GM23248 (cell line): Measurements from ENCODE around the gene SLC6A19. TPM values are rescaled to one million over a fixed set of nuclear protein-coding genes. Genes with fewer than 3 reads are reported as not detected.

ENCODE experiments used
- DNase-seq: peaks from one replicate; pipeline ENCODE4 v3.0.0-alpha.2; 2015
- H2AFZ ChIP-seq: fragments of 200-600 bp; sonication (generic); 2 replicates; pipeline ENCODE4 v1.6.1; 2016; ENCODE audit warnings: antibody characterized with exemption
- H3F3A ChIP-seq: fragments of 200-600 bp; sonication (generic); 2 replicates; pipeline ENCODE4 v1.6.1; 2016; ENCODE audit warnings: mild to moderate bottlenecking, antibody characterized with exemption, mixed run types; ENCODE audit not compliant: insufficient read depth
- H3K27ac ChIP-seq: fragments of 200-600 bp; sonication (generic); 2 replicates; pipeline ENCODE4 v1.5.1; 2016; ENCODE audit warnings: mild to moderate bottlenecking
- H3K27me3 ChIP-seq: fragments of 200-600 bp; sonication (generic); replicated peaks from 2 replicates; pipeline ENCODE4 v1.6.1; 2016; ENCODE audit warnings: mild to moderate bottlenecking; ENCODE audit not compliant: insufficient read depth
- H3K36me3 ChIP-seq: fragments of 200-600 bp; sonication (generic); 2 replicates; pipeline ENCODE4 v1.6.1; 2016; ENCODE audit warnings: low read depth, mild to moderate bottlenecking
- H3K4me1 ChIP-seq: fragments of 200-600 bp; sonication (generic); 2 replicates; pipeline ENCODE4 v1.6.1; 2016; ENCODE audit warnings: mild to moderate bottlenecking; ENCODE audit not compliant: insufficient read depth
- H3K4me2 ChIP-seq: fragments of 200-600 bp; sonication (generic); one replicate; pipeline ENCODE4 v1.6.1; 2016; ENCODE audit warnings: mild to moderate bottlenecking; ENCODE audit not compliant: unreplicated experiment
- H3K4me3 ChIP-seq: fragments of 200-600 bp; sonication (generic); 2 replicates; pipeline ENCODE4 v1.5.1; 2016; ENCODE audit warnings: mild to moderate bottlenecking
- H3K79me2 ChIP-seq: fragments of 200-600 bp; sonication (generic); 2 replicates; pipeline ENCODE4 v1.6.1; 2016; ENCODE audit warnings: mild to moderate bottlenecking; ENCODE audit not compliant: insufficient read depth
- H3K9ac ChIP-seq: fragments of 200-600 bp; sonication (generic); 2 replicates; pipeline ENCODE4 v1.6.1; 2016; ENCODE audit warnings: mild to moderate bottlenecking
- H3K9me2 ChIP-seq: fragments of 200-600 bp; sonication (generic); 2 replicates; pipeline ENCODE4 v1.6.1; 2016; ENCODE audit warnings: mixed run types, mild to moderate bottlenecking, moderate library complexity; ENCODE audit not compliant: insufficient read depth
- H3K9me3 ChIP-seq: fragments of 200-600 bp; sonication (generic); one replicate; pipeline ENCODE4 v1.6.1; 2017; ENCODE audit warnings: low read depth
- H4K20me1 ChIP-seq: fragments of 200-600 bp; sonication (generic); 2 replicates; pipeline ENCODE4 v1.6.0; 2016; ENCODE audit not compliant: insufficient read depth
- EZH2 ChIP-seq: fragments of 200-600 bp; sonication (generic); IDR thresholded peaks from 2 replicates; pipeline ENCODE4 v1.6.1; 2018; ENCODE audit warnings: antibody characterized with exemption, mild to moderate bottlenecking; ENCODE audit not compliant: insufficient read depth, poor library complexity, severe bottlenecking
- EZH2phosphoT487 ChIP-seq: fragments of 200-600 bp; sonication (generic); IDR thresholded peaks from 2 replicates; pipeline ENCODE4 v1.6.1; 2018; ENCODE audit warnings: antibody characterized with exemption, moderate library complexity, mild to moderate bottlenecking, low read depth; ENCODE audit not compliant: insufficient read depth
- WGBS, 2 experiments: methylation state at CpG; one replicate each; pipeline ENCODE4 v1.1.6; 2015 to 2017; ENCODE audit warnings: low lambda C conversion rate in 2 of 2, low coverage in 1 of 2; ENCODE audit errors: missing lambda C conversion rate in 2 of 2; 5-methylcytosine and 5-hydroxymethylcytosine counted together
- in situ Hi-C: fragments of 300-500 bp; cut with MboI; formaldehyde crosslinking; loops from 2 replicates; pipeline ENCODE4 v1.15.0; 2020
- polyA plus RNA-seq: library from polyadenylated mRNA; unstranded; fragments of >200 nt; fragmentation: Nextera tagmentation; extraction: Ambion mirVana; gene quantifications from 2 replicates; pipeline ENCODE4 v1.2.1, GENCODE V29; 2016
- total RNA-seq: library from RNA; depleted of rRNA; stranded (reverse); fragments of >200 nt; shearing (Covaris generic); gene quantifications from 2 replicates; pipeline ENCODE4 v1.2.3, GENCODE V29; 2014

The SLC6A19 gene
- total and polyA plus RNA-seq, 2 experiments from 2014 or later, result not detected

- Histone ChIP-seq H3K9me3 (no peaks in the 10 kb centered on the region), H3K79me2 (no peaks in the 10 kb centered on the region), H3K27me3 (no peaks in the 10 kb centered on the region; the same call in 1 of the 2 replicates), H3K4me3 (no peak overlapping the region), H3K9me2 (no peaks in the 10 kb centered on the region), H3K4me1 (no peaks in the 10 kb centered on the region), H2AFZ (no peak overlapping the region), H4K20me1 (no peaks in the 10 kb centered on the region), H3K9ac (no peak overlapping the region), H3F3A (no peaks in the 10 kb centered on the region), H3K4me2 (no peak overlapping the region), H3K27ac (no peak overlapping the region), H3K36me3 (no peaks in the 10 kb centered on the region)
- TF ChIP-seq EZH2phosphoT487, result no peak
- no peak for TF ChIP-seq EZH2
- 66% methylated on average over 12 of the region's 14 CpGs for WGBS, 2 experiments
- DNase-seq, result no peak
- in situ Hi-C loops, result loop anchor here (25.0 kb wide), 1 partner anchor 502 kb away; no protein-coding TSS in a partner anchor
Observed at GRCh38 chr5:1163879-1164278, 37.5 kb upstream of the SLC6A19 start.

DNA sequence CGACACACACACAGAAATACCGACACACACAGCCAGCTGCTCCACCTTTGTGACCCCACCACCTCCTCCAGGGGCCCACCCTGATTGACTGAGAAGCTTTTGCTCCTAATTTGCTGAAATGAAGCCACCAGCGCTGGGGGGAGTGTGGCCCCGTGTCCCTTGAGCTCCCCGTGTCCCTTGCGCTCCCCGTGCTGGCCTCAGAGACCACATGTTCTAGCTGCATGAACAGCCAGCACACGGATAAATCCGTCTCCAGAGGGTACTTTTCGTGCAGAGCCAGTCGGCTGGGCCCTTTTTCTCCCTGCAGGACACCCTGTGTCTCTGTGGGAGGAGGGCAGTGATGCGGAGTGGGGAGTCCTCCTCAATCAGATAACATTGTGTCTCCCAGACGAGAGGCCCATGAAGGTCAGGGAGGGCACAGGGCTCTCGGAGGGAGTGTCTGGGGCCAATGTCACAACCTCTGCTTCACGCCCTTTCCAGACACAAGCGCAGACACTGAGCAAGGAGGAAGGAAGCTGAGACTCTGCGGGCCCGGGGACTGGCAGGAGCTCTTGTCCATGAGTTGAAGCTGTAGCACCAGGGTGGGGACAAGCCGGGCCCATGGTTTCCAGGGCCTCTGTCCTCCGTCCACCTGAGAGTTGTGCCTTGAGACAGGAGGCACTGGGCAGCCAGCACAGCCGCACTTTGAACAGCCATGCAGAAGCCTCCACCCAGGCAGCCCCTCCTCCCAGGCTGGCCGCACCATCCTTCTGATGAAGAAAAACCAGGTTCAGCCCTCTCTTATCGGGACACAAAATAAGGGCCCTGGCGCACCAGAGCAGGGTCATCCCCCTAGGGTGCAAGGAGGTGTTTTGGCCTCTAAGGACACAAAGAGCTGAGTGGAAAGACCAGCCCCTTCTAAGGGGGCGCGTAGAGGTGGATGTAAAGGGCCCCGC is 36.4 kb upstream of the SLC6A19 start:
- no peaks in the 10 kb centered on the region for H3K27me3 ChIP-seq
- H3K9me2 ChIP-seq, result no peaks in the 10 kb centered on the region
- H3K9me3 ChIP-seq, result no peaks in the 10 kb centered on the region
- no peaks in the 10 kb centered on the region for H3F3A ChIP-seq
- no peaks in the 10 kb centered on the region for H3K4me1 ChIP-seq
- no peak for DNase-seq
- H3K79me2 ChIP-seq, result no peaks in the 10 kb centered on the region
- no peaks in the 10 kb centered on the region for H3K36me3 ChIP-seq
- no peak overlapping the region for H2AFZ ChIP-seq
- no peak overlapping the region for H3K9ac ChIP-seq
- in situ Hi-C loops, result loop anchor here (25.0 kb wide), 1 partner anchor 503 kb away; no protein-coding TSS in a partner anchor
- no peak overlapping the region for H3K27ac ChIP-seq
- H3K4me3 ChIP-seq, result no peak overlapping the region
- TF ChIP-seq EZH2 (no peak), EZH2phosphoT487 (no peak)
- no peaks in the 10 kb centered on the region for H4K20me1 ChIP-seq
- no peak overlapping the region for H3K4me2 ChIP-seq
- WGBS, 2 experiments, result 70 to 75% methylated on average over 27 of the region's 27 CpGs

DNA sequence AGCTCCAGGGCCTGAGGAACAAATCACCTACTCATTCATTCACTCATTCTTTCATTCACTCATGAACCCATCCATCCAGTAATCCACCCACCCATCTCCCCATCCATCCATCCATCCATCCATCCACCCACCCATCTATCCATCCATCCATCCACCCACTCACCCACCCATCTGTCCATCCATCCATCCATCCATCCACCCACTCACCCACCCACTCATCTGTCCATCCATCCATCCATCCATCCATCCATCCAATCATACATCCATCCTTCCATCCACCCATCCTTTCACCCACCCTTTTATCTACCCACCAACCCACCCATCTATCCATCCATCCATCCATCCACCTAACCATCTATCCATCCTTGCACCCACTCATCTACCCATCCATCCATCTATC is 35.5 kb upstream of the SLC6A19 start:
- Histone ChIP-seq H3K36me3 (no peaks in the 10 kb centered on the region), H3K9me3 (no peaks in the 10 kb centered on the region), H3K27ac (no peak overlapping the region), H2AFZ (no peak overlapping the region), H3K27me3 (no peaks in the 10 kb centered on the region), H3K9me2 (no peaks in the 10 kb centered on the region), H3K79me2 (no peaks in the 10 kb centered on the region), H3K4me2 (no peak overlapping the region), H3F3A (peaks cover 3% of the 10 kb centered on the region; the same call in 1 of the 2 replicates), H3K4me3 (no peak overlapping the region), H3K4me1 (no peaks in the 10 kb centered on the region), H4K20me1 (no peaks in the 10 kb centered on the region), H3K9ac (no peak overlapping the region)
- in situ Hi-C loops, result loop anchor here (25.0 kb wide), 1 partner anchor 504 kb away; no protein-coding TSS in a partner anchor
- DNase-seq, result no peak
- TF ChIP-seq EZH2phosphoT487 (no peak), EZH2 (no peak)

DNA sequence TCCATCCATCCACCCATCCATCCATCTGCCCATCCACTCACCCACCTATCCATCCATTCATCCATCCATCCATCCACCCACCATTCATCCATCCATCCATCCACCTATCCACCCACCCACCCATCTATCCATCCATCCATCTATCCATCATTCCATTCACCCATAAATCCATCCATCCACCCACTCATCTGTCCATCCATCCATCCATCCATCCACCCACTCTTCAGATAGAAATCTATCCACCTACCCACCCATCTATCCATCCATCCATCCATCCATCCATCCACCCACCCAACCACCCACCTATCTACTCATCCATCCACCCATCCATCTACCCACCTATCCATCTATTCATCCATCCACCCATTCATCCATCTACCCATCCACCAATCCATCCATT is 35.0 kb upstream of the SLC6A19 start:
- H3K79me2 ChIP-seq, result no peaks in the 10 kb centered on the region
- no peak overlapping the region for H3K4me2 ChIP-seq
- peaks cover 7% of the 10 kb centered on the region; the same call in 1 of the 2 replicates for H3F3A ChIP-seq
- H3K27ac ChIP-seq, result no peak overlapping the region
- H3K4me1 ChIP-seq, result peaks cover 3% of the 10 kb centered on the region; the same call in 1 of the 2 replicates
- no peak overlapping the region for H3K9ac ChIP-seq
- H3K9me3 ChIP-seq, result no peaks in the 10 kb centered on the region
- no peaks in the 10 kb centered on the region for H3K36me3 ChIP-seq
- no peaks in the 10 kb centered on the region for H3K9me2 ChIP-seq
- in situ Hi-C loops, result loop anchor here (25.0 kb wide), 1 partner anchor 504 kb away; no protein-coding TSS in a partner anchor
- H2AFZ ChIP-seq, result no peak overlapping the region
- H4K20me1 ChIP-seq, result no peaks in the 10 kb centered on the region
- DNase-seq, result no peak
- no peak for TF ChIP-seq EZH2phosphoT487
- H3K4me3 ChIP-seq, result no peak overlapping the region
- no peaks in the 10 kb centered on the region for H3K27me3 ChIP-seq
